Measurements from ENCODE around the gene HSPB2.

GRCh38 chr11:111942829-111943228 is 30.3 kb downstream of the HSPB2 start:
- no peak for TF ChIP-seq CTCF (IDR thresholded peaks at IDR 0.05)
- no peak for TF ChIP-seq POLR2A (IDR thresholded peaks at IDR 0.05)
